Trophoblast cell (in vitro differentiated cells and primary cell): ENCODE data around the gene CDCA3.
A peak's percentile ranks its signal among the peaks of the same experiment; 100 is the strongest.

ENCODE experiments used
- DNase-seq, 2 donors: peaks; one replicate each; pipeline ENCODE4 v3.0.0-alpha.2; 2016
- H2AFZ ChIP-seq: 2 replicates; pipeline ENCODE4 v1.6.1; 2013; ENCODE audit warnings: low read length, moderate library complexity, mild to moderate bottlenecking; ENCODE audit not compliant: insufficient read depth, poor library complexity
- H2AK5ac ChIP-seq: 2 replicates; pipeline ENCODE4 v1.6.1; 2013; ENCODE audit warnings: mild to moderate bottlenecking, low read length
- H2BK120ac ChIP-seq: 2 replicates; pipeline ENCODE4 v1.6.1; 2013; ENCODE audit warnings: low read length, mild to moderate bottlenecking, moderate library complexity; ENCODE audit not compliant: insufficient read depth, poor library complexity
- H2BK12ac ChIP-seq: 2 replicates; pipeline ENCODE4 v1.6.1; 2013; ENCODE audit warnings: mild to moderate bottlenecking, low read length, moderate library complexity
- H2BK5ac ChIP-seq: 2 replicates; pipeline ENCODE4 v1.6.1; 2013; ENCODE audit warnings: low read length, low read depth, moderate library complexity, mild to moderate bottlenecking; ENCODE audit not compliant: poor library complexity
- H3K14ac ChIP-seq: 2 replicates; pipeline ENCODE4 v1.6.1; 2013; ENCODE audit warnings: mild to moderate bottlenecking, low read length
- H3K18ac ChIP-seq: 2 replicates; pipeline ENCODE4 v1.6.1; 2013; ENCODE audit warnings: mild to moderate bottlenecking, low read length
- H3K23ac ChIP-seq: 2 replicates; pipeline ENCODE4 v1.6.1; 2013; ENCODE audit warnings: low read length
- H3K27ac ChIP-seq: 2 replicates; pipeline ENCODE4 v1.5.1; 2013; ENCODE audit warnings: low read depth, mild to moderate bottlenecking, inconsistent platforms, low read length, moderate library complexity
- H3K27me3 ChIP-seq: 2 replicates; pipeline ENCODE4 v1.6.1; 2013; ENCODE audit warnings: inconsistent platforms, mild to moderate bottlenecking, low read length, moderate library complexity; ENCODE audit not compliant: insufficient read depth
- H3K36me3 ChIP-seq, 2 experiments: 1 replicate in 1 of 2; 2 replicates in 1 of 2; pipeline ENCODE4 v1.6.1; 2013; ENCODE audit warnings: low read length in 2 of 2, mild to moderate bottlenecking in 2 of 2, moderate library complexity in 1 of 2; ENCODE audit not compliant: insufficient read depth in 2 of 2, control insufficient read depth in 1 of 2
- H3K4ac ChIP-seq: 2 replicates; pipeline ENCODE4 v1.6.1; 2013; ENCODE audit warnings: low read depth, mild to moderate bottlenecking, low read length, moderate library complexity
- H3K4me1 ChIP-seq, 2 experiments: 1 replicate in 1 of 2; 2 replicates in 1 of 2; pipeline ENCODE4 v1.6.1; 2013; ENCODE audit warnings: low read length in 2 of 2, mild to moderate bottlenecking in 2 of 2, moderate library complexity in 1 of 2; ENCODE audit not compliant: insufficient read depth in 2 of 2, control insufficient read depth in 1 of 2
- H3K4me2 ChIP-seq: 2 replicates; pipeline ENCODE4 v1.6.1; 2013; ENCODE audit warnings: inconsistent platforms, mild to moderate bottlenecking, low read length, moderate library complexity
- H3K4me3 ChIP-seq: 2 replicates; pipeline ENCODE4 v1.5.1; 2013; ENCODE audit warnings: mild to moderate bottlenecking, low read depth, low read length, inconsistent platforms
- H3K79me1 ChIP-seq: one replicate; pipeline ENCODE4 v1.6.1; 2013; ENCODE audit warnings: low read length
- H3K79me2 ChIP-seq: 2 replicates; pipeline ENCODE4 v1.6.1; 2013; ENCODE audit warnings: low read length, mild to moderate bottlenecking; ENCODE audit not compliant: control insufficient read depth, insufficient read depth, poor library complexity
- H3K9ac ChIP-seq: 2 replicates; pipeline ENCODE4 v1.6.1; 2013; ENCODE audit warnings: mild to moderate bottlenecking, low read length
- H3K9me3 ChIP-seq: 2 replicates; pipeline ENCODE4 v1.6.1; 2013; ENCODE audit warnings: low read depth, mild to moderate bottlenecking, control low read depth, inconsistent platforms, low read length; ENCODE audit not compliant: insufficient read depth
- H4K12ac ChIP-seq: 2 replicates; pipeline ENCODE4 v1.6.1; 2013; ENCODE audit warnings: low read depth, mild to moderate bottlenecking, low read length, moderate library complexity
- H4K8ac ChIP-seq: 2 replicates; pipeline ENCODE4 v1.6.1; 2013; ENCODE audit warnings: low read depth, mild to moderate bottlenecking, low read length, moderate library complexity
- H4K91ac ChIP-seq: one replicate; pipeline ENCODE4 v1.6.1; 2013; ENCODE audit warnings: low read depth, mild to moderate bottlenecking, low read length, moderate library complexity
- WGBS: extraction: QIAGEN DNeasy Blood & Tissue Kit; methylation state at CpG from one replicate; pipeline ENCODE4 v1.1.7; 2013; ENCODE audit warnings: missing lambda C conversion rate; ENCODE audit not compliant: insufficient read length, insufficient coverage; ENCODE audit errors: extremely low coverage; 5-methylcytosine and 5-hydroxymethylcytosine counted together

CDCA3 gene

DNA sequence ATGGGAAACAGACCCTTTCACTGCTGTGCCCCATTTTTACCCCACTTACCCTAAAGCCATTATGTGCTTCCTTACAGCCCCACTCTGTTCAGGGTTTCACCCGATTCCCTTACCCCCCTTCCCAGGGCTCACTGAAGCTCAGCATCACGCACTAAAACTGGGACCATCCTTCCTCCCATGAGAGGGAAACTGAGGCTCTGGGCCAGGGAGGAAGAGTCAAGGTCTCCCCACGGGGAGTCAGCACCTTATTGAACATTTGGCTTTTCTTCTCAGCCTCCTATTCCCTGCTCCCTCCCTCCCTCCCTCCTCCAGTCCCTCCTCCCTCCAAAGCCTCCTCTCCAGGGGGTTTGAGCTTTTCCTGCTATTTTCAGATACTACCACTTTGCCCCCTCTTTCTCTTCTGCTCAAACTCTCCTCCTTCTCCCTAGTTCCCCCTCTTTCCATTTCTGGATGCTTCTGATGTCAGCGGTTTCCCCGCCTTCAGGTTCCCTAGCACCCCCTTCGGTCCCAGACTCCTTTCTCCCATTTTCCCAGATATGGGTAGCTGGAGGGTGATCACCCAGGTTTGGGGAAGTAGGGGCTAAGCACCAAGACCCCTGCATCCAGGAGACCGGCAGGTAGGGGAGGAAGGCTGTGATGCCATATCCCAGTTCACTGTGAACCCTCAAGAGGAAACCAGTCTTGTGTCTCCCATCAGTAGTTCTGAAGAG is 28.5 kb downstream of the CDCA3 start:
- no peak overlapping the region for H3K4ac ChIP-seq

DNA sequence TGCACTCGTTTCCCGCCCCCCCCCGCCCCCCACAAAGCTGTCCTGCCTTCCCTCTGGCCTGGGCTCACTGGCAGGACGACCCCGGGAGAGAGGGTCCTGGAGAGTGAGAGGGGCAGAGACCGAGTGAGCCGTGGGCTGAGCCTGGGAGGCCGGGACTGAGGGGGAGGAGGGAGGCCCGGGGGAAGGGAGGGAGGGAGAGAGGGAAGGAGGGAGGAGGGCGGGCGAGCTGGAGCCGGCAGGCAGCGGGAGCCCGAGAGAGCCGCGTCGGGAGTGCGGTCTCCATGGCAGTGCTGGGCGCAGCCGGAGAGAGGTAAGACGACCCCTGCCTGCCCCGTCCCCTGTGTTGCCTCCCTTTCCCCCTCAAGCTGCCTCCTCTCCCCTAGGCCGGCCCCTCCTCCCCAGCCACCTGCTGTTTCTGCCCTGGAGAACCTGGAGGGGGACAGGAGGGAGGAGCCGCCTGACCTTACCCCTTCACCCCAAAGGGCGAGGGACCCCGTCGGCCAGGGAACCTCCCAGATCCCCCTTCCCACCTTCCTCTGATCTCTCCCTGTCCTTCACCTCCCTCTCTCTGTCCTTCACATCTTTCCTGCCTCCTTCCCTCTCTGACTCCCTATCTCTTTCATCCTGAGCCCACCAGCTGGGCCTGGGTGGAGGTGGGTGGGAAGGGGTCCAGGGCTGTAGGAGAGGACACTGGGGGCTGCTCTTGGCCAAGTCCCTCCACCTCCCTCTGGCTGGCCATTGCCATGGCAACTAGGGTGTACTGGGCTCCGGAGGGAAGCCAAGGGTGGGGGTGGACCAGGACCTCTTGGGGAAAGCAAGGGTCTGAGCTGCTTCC is 29.3 kb downstream of the CDCA3 start, which contains the start of gene GPR162:
Gene GPR162, plus strand, starts transcription at position 231 of the 835 bp plus-strand sequence. CDS start 2,078 bp downstream, outside the sequence.
- H3K4me3 ChIP-seq: peak within 1 kb of the TSS; percentile 19
- peaks cover 5% of the 10 kb centered on the region for H3K79me1 ChIP-seq
- H3K27me3 ChIP-seq: no peaks in the 10 kb centered on the region
- no peak within 1 kb of the TSS for H3K23ac ChIP-seq
- H4K12ac ChIP-seq: no peak within 1 kb of the TSS
- H2AK5ac ChIP-seq: peak within 1 kb of the TSS; percentile 0
- peaks cover 12 to 26% of the 10 kb centered on the region in 2 experiments for H3K4me1 ChIP-seq
- H3K36me3 ChIP-seq: no peaks in the 10 kb centered on the region
- no peak for DNase-seq
- peak within 1 kb of the TSS; percentile 48 for H4K8ac ChIP-seq
- H3K9ac ChIP-seq: no peak within 1 kb of the TSS
- no CpG with 5 or more reads among the region's 28 CpGs for WGBS
- no peak within 1 kb of the TSS for H4K91ac ChIP-seq
- H3K18ac ChIP-seq: peak within 1 kb of the TSS; percentile 35
- no peak within 1 kb of the TSS for H3K14ac ChIP-seq
- peaks cover 5% of the 10 kb centered on the region for H3K9me3 ChIP-seq
- H2BK12ac ChIP-seq: no peak within 1 kb of the TSS
- H3K4me2 ChIP-seq: peak within 1 kb of the TSS; percentile 60
- H2AFZ ChIP-seq: peak within 1 kb of the TSS; percentile 21
- no peak within 1 kb of the TSS for H2BK5ac ChIP-seq
- no peaks in the 10 kb centered on the region for H3K79me2 ChIP-seq
- H3K4ac ChIP-seq: no peak within 1 kb of the TSS
- no peak within 1 kb of the TSS for H3K27ac ChIP-seq
- no peak within 1 kb of the TSS for H2BK120ac ChIP-seq

More for the DNA sequence above, 28.5 kb downstream of the CDCA3 start:
- Histone ChIP-seq H3K27me3 (no peaks in the 10 kb centered on the region), H3K9ac (no peak overlapping the region), H3K4me1 (peaks cover 12 to 30% of the 10 kb centered on the region in 2 experiments), H3K4me2 (no peak overlapping the region), H3K36me3 (no peaks in the 10 kb centered on the region), H3K79me1 (peaks cover 5% of the 10 kb centered on the region), H3K18ac (no peak overlapping the region), H4K8ac (no peak overlapping the region), H3K27ac (no peak overlapping the region), H4K12ac (no peak overlapping the region), H4K91ac (no peak overlapping the region), H2BK120ac (no peak overlapping the region), H3K4me3 (no peak overlapping the region), H3K79me2 (no peaks in the 10 kb centered on the region), H3K23ac (no peak overlapping the region), H3K14ac (no peak overlapping the region), H2BK5ac (no peak overlapping the region), H3K9me3 (peaks cover 4% of the 10 kb centered on the region), H2AFZ (no peak overlapping the region), H2BK12ac (no peak overlapping the region), H2AK5ac (no peak overlapping the region)
- no peak for DNase-seq
- no CpG with 5 or more reads among the region's 7 CpGs for WGBS

DNA sequence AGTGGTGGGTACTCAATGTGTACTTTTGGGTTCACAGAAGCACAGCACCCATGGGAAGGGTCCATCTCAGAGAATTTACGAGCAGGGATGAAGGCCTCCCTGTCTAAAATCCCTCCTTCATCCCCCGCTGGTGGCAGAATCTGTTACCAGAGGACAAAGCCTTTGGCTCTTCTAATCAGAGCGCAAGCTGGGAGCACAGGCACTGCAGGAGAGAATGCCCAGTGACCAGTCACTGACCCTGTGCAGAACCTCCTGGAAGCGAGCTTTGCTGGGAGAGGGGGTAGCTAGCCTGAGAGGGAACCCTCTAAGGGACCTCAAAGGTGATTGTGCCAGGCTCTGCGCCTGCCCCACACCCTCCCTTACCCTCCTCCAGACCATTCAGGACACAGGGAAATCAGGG is 30.9 kb downstream of the CDCA3 start:
- H3K18ac ChIP-seq: no peak overlapping the region
- no peaks in the 10 kb centered on the region for H3K79me2 ChIP-seq
- peaks cover 12 to 23% of the 10 kb centered on the region in 2 experiments for H3K4me1 ChIP-seq
- no peaks in the 10 kb centered on the region for H3K27me3 ChIP-seq
- H2BK12ac ChIP-seq: no peak overlapping the region
- H3K36me3 ChIP-seq: no peaks in the 10 kb centered on the region
- no peak overlapping the region for H3K23ac ChIP-seq
- H3K4me2 ChIP-seq: no peak overlapping the region
- H4K8ac ChIP-seq: no peak overlapping the region
- H2AFZ ChIP-seq: no peak overlapping the region
- H3K79me1 ChIP-seq: peaks cover 5% of the 10 kb centered on the region
- no peak overlapping the region for H4K91ac ChIP-seq
- H3K14ac ChIP-seq: no peak overlapping the region
- H4K12ac ChIP-seq: no peak overlapping the region
- H3K4ac ChIP-seq: no peak overlapping the region
- no peak overlapping the region for H2AK5ac ChIP-seq
- no peak overlapping the region for H3K9ac ChIP-seq
- H3K9me3 ChIP-seq: peaks cover 5% of the 10 kb centered on the region
- no peak overlapping the region for H2BK120ac ChIP-seq
- no CpG with 5 or more reads among the region's 5 CpGs for WGBS
- no peak overlapping the region for H3K4me3 ChIP-seq
- no peak for DNase-seq
- no peak overlapping the region for H2BK5ac ChIP-seq
- H3K27ac ChIP-seq: no peak overlapping the region

DNA sequence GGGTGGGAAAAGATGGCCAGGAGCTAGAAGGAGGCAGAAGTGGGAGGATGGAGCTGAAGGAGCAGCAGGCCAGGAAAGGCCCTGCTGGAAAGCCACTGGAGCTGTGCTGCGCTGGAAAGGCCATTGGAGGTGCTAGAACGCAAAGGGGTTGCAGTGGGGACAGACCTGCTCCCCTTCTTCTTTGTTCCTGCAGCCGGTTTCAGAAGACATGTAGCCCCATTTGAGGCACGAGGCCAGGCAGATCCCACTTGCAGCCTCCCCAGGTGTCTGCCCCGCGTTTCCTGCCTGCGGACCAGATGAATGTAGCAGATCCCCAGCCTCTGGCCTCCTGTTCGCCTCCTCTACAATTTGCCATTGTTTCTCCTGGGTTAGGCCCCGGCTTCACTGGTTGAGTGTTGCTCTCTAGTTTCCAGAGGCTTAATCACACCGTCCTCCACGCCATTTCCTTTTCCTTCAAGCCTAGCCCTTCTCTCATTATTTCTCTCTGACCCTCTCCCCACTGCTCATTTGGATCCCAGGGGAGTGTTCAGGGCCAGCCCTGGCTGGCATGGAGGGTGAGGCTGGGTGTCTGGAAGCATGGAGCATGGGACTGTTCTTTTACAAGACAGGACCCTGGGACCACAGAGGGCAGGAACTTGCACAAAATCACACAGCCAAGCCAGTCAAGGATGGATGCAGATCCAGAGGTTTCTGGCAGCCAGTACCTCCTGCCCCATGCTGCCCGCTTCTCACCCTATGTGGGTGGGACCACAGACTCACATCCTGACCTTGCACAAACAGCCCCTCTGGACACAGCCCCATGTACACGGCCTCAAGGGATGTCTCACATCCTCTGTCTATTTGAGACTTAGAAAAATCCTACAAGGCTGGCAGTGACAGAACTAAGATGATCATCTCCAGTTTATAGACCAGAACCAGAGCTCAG is 31.7 kb downstream of the CDCA3 start:
- no peak overlapping the region for H4K12ac ChIP-seq
- H3K36me3 ChIP-seq: no peaks in the 10 kb centered on the region
- no peak overlapping the region for H3K27ac ChIP-seq
- H3K4me2 ChIP-seq: no peak overlapping the region
- H2BK120ac ChIP-seq: no peak overlapping the region
- peaks cover 12 to 21% of the 10 kb centered on the region in 2 experiments for H3K4me1 ChIP-seq
- peak overlapping the region; percentile 11 for H3K4me3 ChIP-seq
- no peaks in the 10 kb centered on the region for H3K27me3 ChIP-seq
- H3K4ac ChIP-seq: no peak overlapping the region
- no CpG with 5 or more reads among the region's 13 CpGs for WGBS
- H2AK5ac ChIP-seq: no peak overlapping the region
- no peak overlapping the region for H2BK5ac ChIP-seq
- peaks cover 5% of the 10 kb centered on the region for H3K9me3 ChIP-seq
- no peak overlapping the region for H2BK12ac ChIP-seq
- H3K9ac ChIP-seq: no peak overlapping the region
- peaks cover 5% of the 10 kb centered on the region for H3K79me1 ChIP-seq
- H3K79me2 ChIP-seq: no peaks in the 10 kb centered on the region
- no peak overlapping the region for H2AFZ ChIP-seq
- no peak overlapping the region for H4K8ac ChIP-seq
- no peak overlapping the region for H4K91ac ChIP-seq
- no peak overlapping the region for H3K18ac ChIP-seq
- no peak overlapping the region for H3K14ac ChIP-seq
- no peak for DNase-seq
- no peak overlapping the region for H3K23ac ChIP-seq
